Activated T-helper 9 cell treated with anti-CD3 and anti-CD28 coated beads, Interleukin-2, amount 50 U/mL, for 16 hours (primary cell): ENCODE measurements around the gene IPO13.

Experiments
- DNase-seq: peaks from one replicate; pipeline ENCODE4 v3.0.0-alpha.2; 2020; ENCODE audit warnings: low read depth

The IPO13 gene

GRCh38 chr1:43975249-43975961, 28.7 kb downstream of the IPO13 start:
- DNase-seq: no peak

GRCh38 chr1:43976045-43976444, 29.3 kb downstream of the IPO13 start:
- no peak for DNase-seq

- no peak for DNase-seq
Observed at GRCh38 chr1:43976890-43977289, 30.1 kb downstream of the IPO13 start.

- DNase-seq: no peak
Observed at GRCh38 chr1:43977376-43978263, 30.9 kb downstream of the IPO13 start.

GRCh38 chr1:43978264-43978550, 31.5 kb downstream of the IPO13 start:
- no peak for DNase-seq

GRCh38 chr1:43978551-43979260, 32.0 kb downstream of the IPO13 start, which contains the start of gene B4GALT2:
TSS of gene B4GALT2 (plus strand) at chr1:43979210. CDS start at chr1:43981161, 1,951 bp downstream.
- DNase-seq: no peak

GRCh38 chr1:43979261-43979527, 32.4 kb downstream of the IPO13 start:
- DNase-seq: no peak

- no peak for DNase-seq
Observed at GRCh38 chr1:43979528-43980254, 32.9 kb downstream of the IPO13 start.

GRCh38 chr1:43980255-43981134, 33.7 kb downstream of the IPO13 start:
- DNase-seq: no peak

- no peak for DNase-seq
Observed at GRCh38 chr1:43981135-43981491, 34.4 kb downstream of the IPO13 start.

GRCh38 chr1:43981636-43982035, 34.9 kb downstream of the IPO13 start:
- DNase-seq: no peak

- DNase-seq: no peak
Observed at GRCh38 chr1:43982241-43982640, 35.5 kb downstream of the IPO13 start.

GRCh38 chr1:43982808-43983207, 36.1 kb downstream of the IPO13 start:
- no peak for DNase-seq

- no peak for DNase-seq
Observed at GRCh38 chr1:43983253-43983899, 36.6 kb downstream of the IPO13 start.

GRCh38 chr1:43984855-43985254, 38.1 kb downstream of the IPO13 start:
- DNase-seq: no peak

GRCh38 chr1:43985984-43986595, 39.3 kb downstream of the IPO13 start:
- DNase-seq: no peak

- no peak for DNase-seq
Observed at GRCh38 chr1:43986712-43987111, 40.0 kb downstream of the IPO13 start.

GRCh38 chr1:43987159-43987902, 40.6 kb downstream of the IPO13 start:
- no peak for DNase-seq

GRCh38 chr1:43990271-43991199, 43.8 kb downstream of the IPO13 start:
- DNase-seq: no peak
